GM19240 (cell line): ENCODE data around the gene NELL1.

Source experiments
- DNase-seq: peaks from one replicate; pipeline ENCODE4 v3.0.0; 2011; ENCODE audit warnings: low spot score; ENCODE audit not compliant: insufficient read length

Gene NELL1

GRCh38 chr11:20668844-20669819, at the start of gene NELL1:
NELL1 (plus strand) TSS chr11:20669586.
- DNase-seq, result no peak

- no peak for DNase-seq
Measured at GRCh38 chr11:20620988-20621387, 48.4 kb upstream of the NELL1 start.

- DNase-seq, result no peak
Measured at GRCh38 chr11:20621679-20622078, 47.7 kb upstream of the NELL1 start.

GRCh38 chr11:20623252-20623651, 46.1 kb upstream of the NELL1 start:
- no peak for DNase-seq

- no peak for DNase-seq
Measured at GRCh38 chr11:20626279-20626678, 43.1 kb upstream of the NELL1 start.

GRCh38 chr11:20627026-20627425, 42.4 kb upstream of the NELL1 start:
- no peak for DNase-seq

- no peak for DNase-seq
Measured at GRCh38 chr11:20627701-20628100, 41.7 kb upstream of the NELL1 start.

- no peak for DNase-seq
Measured at GRCh38 chr11:20631519-20632168, 37.7 kb upstream of the NELL1 start.

- DNase-seq, result no peak
Measured at GRCh38 chr11:20632169-20632532, 37.2 kb upstream of the NELL1 start.

GRCh38 chr11:20634044-20634443, 35.3 kb upstream of the NELL1 start:
- DNase-seq, result no peak

- DNase-seq, result no peak
Measured at GRCh38 chr11:20634781-20635180, 34.6 kb upstream of the NELL1 start.

GRCh38 chr11:20638074-20638473, 31.3 kb upstream of the NELL1 start:
- DNase-seq, result no peak

- no peak for DNase-seq
Measured at GRCh38 chr11:20639688-20640087, 29.7 kb upstream of the NELL1 start.

GRCh38 chr11:20640401-20640800, 29.0 kb upstream of the NELL1 start:
- no peak for DNase-seq

- DNase-seq, result no peak
Measured at GRCh38 chr11:20644360-20644759, 25.0 kb upstream of the NELL1 start.

- DNase-seq, result peak; percentile 35
Measured at GRCh38 chr11:20647976-20648565, 21.3 kb upstream of the NELL1 start.

- DNase-seq, result no peak
Measured at GRCh38 chr11:20652150-20652806, 17.1 kb upstream of the NELL1 start.

- DNase-seq, result no peak
Measured at GRCh38 chr11:20654038-20654437, 15.3 kb upstream of the NELL1 start.

- DNase-seq, result no peak
Measured at GRCh38 chr11:20656901-20657300, 12.5 kb upstream of the NELL1 start.

- no peak for DNase-seq
Measured at GRCh38 chr11:20658135-20658534, 11.3 kb upstream of the NELL1 start.

- DNase-seq, result no peak
Measured at GRCh38 chr11:20661445-20661844, 7.9 kb upstream of the NELL1 start.

GRCh38 chr11:20661850-20662249, 7.5 kb upstream of the NELL1 start:
- no peak for DNase-seq
